T-helper 1 cell (primary cell): ENCODE data around the gene ZBED2.

Source experiments
- DNase-seq, 5 donors: peaks; one replicate each; pipeline ENCODE4 v3.0.0-alpha.2; 2012 to 2020

Gene ZBED2

DNA sequence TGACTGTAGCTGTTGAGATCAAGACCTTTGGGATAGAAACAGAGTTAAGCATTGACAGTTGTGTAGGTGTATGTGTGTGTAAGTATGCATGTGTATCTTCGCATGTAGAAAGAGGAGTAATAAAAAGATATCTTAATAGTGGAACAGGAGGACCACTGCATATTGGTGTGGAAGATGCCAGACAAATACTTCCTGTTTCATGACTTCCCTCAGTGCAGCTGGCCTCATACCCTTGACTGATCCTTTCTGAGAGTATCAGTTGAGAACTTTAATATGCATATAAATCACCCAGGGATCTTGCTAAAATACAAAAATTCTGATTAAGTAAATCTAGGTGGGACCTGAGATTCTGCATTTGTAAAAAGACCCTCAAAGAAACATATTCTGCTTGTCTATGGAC, 8.5 kb upstream of the ZBED2 start:
- DNase-seq: no peak

- no peak for DNase-seq
Observed at GRCh38 chr3:111601810-111602209, 6.7 kb upstream of the ZBED2 start.

DNA sequence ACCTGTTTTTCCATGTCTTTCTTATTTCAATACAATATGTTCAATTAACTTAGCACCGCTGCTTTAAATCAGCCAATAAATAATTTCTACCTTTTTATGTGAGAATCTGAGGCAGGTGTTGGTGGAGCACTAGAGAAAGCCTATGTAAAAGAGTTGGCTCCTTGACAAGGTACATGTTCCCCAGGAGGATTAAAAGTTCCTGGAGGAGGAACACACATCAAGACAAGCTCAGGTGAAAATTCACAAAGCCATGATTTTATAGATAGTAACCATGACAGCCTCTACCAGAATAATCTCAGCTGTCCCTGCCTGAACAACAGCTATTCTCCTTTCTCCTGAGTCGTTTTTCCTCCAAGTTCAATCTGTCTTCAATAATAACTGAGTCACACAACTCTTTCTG, 3.4 kb upstream of the ZBED2 start:
- DNase-seq: no peak

GRCh38 chr3:111598139-111598538, 3.0 kb upstream of the ZBED2 start:
- DNase-seq: no peak

DNA sequence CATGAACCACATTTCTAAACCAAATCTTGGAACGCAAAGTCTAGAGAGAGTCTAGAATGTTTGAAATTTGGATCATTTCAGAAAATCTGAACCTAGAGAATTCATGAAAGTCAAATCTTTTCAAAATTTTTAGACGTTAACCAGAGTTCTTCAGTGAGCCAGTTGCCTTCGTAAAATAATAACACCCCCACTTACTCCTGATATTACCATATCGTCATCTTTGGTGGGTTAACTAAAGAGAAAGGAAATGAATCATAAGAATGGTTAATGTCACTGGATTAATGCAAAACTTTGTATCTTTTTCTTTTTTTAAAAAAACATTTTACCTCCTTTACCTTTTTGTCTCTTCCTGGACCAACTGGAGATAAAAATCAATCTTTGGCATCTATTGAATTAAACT, 1.2 kb upstream of the ZBED2 start:
- peak in 1 of 5 donors; percentile 54 for DNase-seq

DNA sequence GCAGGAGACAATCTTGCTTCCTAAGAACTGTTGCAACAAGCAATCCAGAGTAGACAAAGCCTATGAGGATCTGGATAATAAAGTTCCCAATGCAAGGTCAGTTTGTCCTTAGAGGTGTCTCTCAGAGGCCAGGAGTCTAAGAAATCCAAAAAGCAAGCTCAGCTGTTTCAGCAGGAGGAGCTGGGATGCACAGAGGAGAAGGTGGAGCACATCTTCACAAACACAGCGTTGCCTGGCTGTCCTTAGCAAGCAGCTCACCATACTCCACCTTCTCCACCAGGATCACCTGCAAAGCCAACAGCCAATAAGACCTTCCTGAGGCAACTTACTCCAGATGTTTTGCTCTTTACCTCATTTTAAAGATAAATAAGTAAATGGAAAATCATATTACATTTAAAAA, 365 bp downstream of the ZBED2 start:
- no peak for DNase-seq

DNA sequence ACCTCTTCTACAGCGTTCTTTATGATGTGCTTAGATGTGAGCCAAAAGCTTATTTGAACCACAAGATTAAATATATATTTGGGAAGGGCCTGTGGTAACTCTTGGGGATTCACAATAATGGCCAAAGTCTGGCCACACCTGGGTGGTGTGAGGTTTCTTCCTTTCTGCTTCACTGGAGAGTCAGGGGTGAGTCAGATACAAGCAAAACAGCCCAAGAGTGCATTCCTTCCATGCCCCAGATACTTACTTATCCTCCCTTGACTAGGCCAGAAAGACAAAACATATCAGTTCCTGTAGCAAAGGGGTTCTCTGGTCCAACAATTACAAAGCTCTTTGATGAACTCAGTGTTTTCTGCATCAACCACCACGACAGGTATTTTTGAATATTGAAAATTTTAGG, 941 bp downstream of the ZBED2 start:
- DNase-seq: no peak

- no peak for DNase-seq
Observed at GRCh38 chr3:111593666-111594065, 1.5 kb downstream of the ZBED2 start.

GRCh38 chr3:111592936-111593335, 2.2 kb downstream of the ZBED2 start:
- DNase-seq: no peak

GRCh38 chr3:111592143-111592542, 3.0 kb downstream of the ZBED2 start:
- no peak for DNase-seq

- no peak for DNase-seq
Observed at GRCh38 chr3:111591555-111591954, 3.6 kb downstream of the ZBED2 start.

DNA sequence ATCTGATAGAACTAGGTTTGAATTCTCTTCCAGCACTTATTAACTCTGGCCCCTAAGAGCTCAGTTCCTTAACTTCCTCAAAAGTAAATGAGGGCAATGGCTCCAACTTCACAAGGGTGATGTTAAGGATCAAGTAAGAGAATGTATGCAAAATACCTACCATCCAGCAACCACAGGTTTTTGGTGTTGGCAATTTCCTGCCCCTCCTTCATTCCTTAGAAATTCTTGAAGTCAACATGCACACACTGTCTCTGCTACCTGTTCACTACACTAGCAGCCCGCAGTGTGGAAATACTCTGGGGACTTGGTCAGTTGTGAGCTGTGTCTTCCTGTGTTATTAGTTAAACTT, 5.0 kb downstream of the ZBED2 start:
- no peak for DNase-seq

DNA sequence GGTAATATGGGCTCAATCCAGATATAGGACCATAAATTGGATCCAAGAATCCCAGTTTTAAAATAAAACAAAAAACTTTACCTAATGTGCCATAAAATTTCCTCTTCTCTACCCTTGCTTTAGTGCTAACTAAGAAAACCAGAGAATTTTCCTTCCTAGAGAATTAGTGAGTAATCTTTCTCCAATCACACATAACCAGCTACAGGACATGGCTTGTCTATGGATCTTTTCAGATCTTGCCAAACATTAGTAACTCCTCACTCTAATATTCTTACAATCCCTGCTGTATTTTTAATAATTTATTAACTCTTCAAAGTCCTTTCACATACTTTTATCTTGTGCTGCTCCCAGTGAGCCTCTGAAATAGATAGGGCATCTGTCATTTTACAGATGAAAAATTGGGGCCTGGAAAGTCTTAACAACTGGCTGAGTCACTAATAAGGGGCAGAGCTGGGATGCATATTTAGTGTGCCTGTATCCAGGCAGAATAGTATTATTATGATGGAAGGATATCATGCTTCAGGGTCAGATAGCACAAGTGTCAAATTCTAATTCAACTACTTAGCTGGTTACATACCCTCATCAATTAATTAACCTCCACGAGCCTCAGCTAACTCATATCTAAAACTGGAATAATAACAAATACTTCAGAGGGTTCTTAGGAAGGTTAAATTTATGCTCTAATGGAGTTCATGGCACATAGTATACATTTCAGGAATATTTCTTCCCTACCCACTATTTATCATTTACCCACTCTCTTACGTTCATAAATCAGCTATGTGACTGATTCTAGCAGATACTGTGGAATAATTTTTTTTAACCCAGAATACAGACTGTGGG, 5.6 kb downstream of the ZBED2 start:
- DNase-seq: no peak

GRCh38 chr3:111588527-111588926, 6.6 kb downstream of the ZBED2 start:
- no peak for DNase-seq

DNA sequence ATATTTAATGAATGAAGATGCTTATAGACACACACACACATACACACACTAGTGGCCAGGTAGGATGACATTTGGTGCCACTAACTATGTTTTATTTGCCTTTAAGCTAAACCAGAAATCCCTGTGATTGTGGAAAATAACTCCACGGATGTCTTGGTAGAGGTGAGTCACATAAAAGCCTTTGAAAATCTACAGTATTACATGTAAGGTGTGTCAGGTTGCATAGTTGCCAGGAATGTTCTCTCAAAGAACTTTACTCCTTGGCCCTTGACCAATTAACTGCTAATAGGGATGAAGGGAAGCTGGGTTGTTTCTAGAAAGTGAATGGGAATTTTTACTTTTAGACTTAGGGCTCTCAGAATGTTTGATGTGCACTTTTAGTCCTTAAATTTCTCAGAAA, 9.9 kb downstream of the ZBED2 start:
- no peak for DNase-seq

DNA sequence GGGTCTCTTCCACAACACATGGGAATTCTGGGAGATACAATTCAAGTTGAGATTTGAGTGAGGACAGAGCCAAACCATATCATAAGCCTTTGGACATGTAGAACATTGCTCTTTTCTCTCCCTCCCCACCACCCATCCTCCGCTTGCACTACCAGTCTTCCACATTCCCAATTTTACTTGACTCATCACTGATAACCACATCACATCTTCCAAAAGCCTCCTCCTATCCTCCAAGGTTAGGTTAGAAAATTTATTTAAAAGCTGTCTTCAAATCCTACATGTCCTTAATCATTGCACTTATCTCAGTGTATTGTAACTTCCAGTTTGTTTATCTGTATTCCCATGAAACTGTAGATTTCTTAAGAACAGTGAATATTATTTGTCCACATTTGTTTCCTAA, 10.4 kb downstream of the ZBED2 start:
- DNase-seq: no peak

- no peak for DNase-seq
Observed at GRCh38 chr3:111582120-111582474, 13.0 kb downstream of the ZBED2 start.

- DNase-seq: no peak
Observed at GRCh38 chr3:111581403-111582119, 13.6 kb downstream of the ZBED2 start.

GRCh38 chr3:111579495-111579894, 15.7 kb downstream of the ZBED2 start:
- no peak for DNase-seq

GRCh38 chr3:111578867-111579266, 16.3 kb downstream of the ZBED2 start:
- no peak for DNase-seq

- DNase-seq: peak in 1 of 5 donors; percentile 76
Observed at GRCh38 chr3:111577798-111578685, 17.1 kb downstream of the ZBED2 start.

DNA sequence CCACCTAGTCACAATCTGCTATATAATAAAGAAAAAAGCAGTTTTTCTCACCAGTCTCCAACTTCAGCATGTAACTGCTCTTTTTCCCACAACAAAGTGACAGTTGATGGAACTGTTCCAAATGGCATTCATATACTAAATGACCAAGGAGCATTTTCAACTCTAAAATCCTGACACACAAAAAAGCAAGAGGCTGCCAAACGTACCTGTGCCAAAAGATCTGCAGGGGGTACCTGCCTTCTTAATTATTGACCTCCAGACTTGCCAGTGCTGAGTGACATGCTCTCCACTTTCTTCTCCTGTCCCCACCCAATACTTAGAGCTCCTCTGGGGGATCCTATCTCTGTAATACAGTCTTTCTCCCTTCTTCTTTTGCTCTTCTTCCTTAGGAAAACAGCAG, 18.0 kb downstream of the ZBED2 start:
- no peak for DNase-seq

GRCh38 chr3:111571907-111572460, 23.2 kb downstream of the ZBED2 start:
- DNase-seq: no peak
